GM12874 (cell line): ENCODE measurements around the gene ACP3.

Experiments used
- CTCF ChIP-seq: IDR thresholded peaks from 2 replicates; pipeline ENCODE4 v1.5.1; 2011; ENCODE audit warnings: low read depth, mild to moderate bottlenecking, control low read depth, low read length, moderate library complexity; ENCODE audit not compliant: insufficient read depth

ACP3 gene

GRCh38 chr3:132394320-132394719 lies 77.1 kb downstream of the ACP3 start:
- TF ChIP-seq CTCF: no peak

GRCh38 chr3:132395126-132395525 lies 77.9 kb downstream of the ACP3 start:
- TF ChIP-seq CTCF: no peak

- no peak for TF ChIP-seq CTCF
Measured at GRCh38 chr3:132396255-132396654, 79.0 kb downstream of the ACP3 start.

GRCh38 chr3:132399054-132399929 lies 82.1 kb downstream of the ACP3 start:
- TF ChIP-seq CTCF: peak; percentile 71

- no peak for TF ChIP-seq CTCF
Measured at GRCh38 chr3:132401255-132401654, 84.0 kb downstream of the ACP3 start.

GRCh38 chr3:132404276-132404675 lies 87.1 kb downstream of the ACP3 start:
- no peak for TF ChIP-seq CTCF

- TF ChIP-seq CTCF: no peak
Measured at GRCh38 chr3:132405188-132405587, 88.0 kb downstream of the ACP3 start.
